ENCODE results near the gene NPY.

NPY gene

DNA sequence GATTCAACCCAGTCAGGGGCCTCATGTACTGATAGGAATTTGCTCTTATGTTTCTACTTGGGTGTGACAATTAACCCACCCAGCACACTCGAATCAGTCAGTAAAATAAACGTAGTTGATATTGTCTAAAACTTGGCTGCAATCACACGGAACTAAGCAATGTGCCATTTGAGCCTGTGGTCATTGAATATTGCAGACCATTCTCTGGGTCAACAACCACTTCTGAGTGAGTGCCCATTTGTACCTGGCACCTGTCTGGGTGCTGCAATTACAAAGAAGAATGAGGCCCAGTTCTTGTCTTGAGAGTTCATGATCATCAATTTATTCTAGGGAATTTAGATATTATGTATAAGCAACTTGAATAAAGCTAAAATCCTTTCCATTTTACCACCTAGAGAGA lies 29.8 kb downstream of the NPY start:
- DNase-seq (ENCODE audit: low spot score) = no peak
- no peak for FAIRE-seq

DNA sequence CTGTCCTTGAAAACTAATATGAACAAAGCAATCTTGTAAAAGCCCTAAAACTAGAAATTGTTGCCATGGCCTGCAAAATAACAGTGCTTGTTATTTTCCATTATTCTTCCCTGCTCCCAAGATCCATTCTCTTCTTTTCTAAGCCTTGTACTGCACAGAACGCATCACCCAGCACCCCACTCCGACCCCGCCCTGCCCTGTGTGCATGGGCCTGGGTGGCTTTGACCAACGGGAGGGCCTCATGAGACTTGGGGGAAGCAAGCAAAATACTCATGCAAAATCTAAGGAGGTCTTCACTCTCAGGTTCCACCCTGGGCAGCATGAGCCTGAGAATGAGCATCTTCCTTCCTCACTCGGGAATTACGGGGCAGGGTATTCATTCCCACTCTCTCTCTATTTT lies 32.4 kb downstream of the NPY start:
- DNase-seq (ENCODE audit: low spot score) (no peak), FAIRE-seq (no peak)

GRCh38 chr7:24318326-24318725 lies 34.3 kb downstream of the NPY start:
- no peak for FAIRE-seq

GRCh38 chr7:24319209-24319608 lies 35.2 kb downstream of the NPY start:
- FAIRE-seq (no peak), DNase-seq (ENCODE audit: low spot score) (no peak)

More at GRCh38 chr7:24318326-24318725, 34.3 kb downstream of the NPY start:
- peak; percentile 21 for DNase-seq (ENCODE audit: low spot score)

GRCh38 chr7:24323961-24324480 lies 40.0 kb downstream of the NPY start:
- DNase-seq (ENCODE audit: low spot score) (no peak), FAIRE-seq (no peak)

DNA sequence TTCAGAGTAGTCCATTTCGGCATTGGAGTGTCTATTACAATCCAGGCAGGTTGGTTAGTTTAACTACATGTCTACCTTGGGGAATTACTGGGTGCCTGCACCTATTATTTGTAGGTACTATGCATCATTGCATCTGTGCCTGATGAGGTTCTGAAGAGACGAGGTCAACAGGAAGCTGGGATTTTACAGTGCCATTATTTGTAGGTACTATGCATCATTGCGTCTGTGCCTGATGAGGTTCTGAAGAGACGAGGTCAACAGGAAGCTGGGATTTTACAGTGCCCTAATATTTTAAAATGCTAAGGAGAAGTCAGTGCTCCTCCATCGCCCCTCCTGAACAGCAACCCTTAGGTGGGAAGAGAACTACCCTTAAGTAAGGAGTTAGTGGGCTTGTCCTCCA lies 41.7 kb downstream of the NPY start:
- no peak for DNase-seq (ENCODE audit: low spot score)
- peak; percentile 73 for FAIRE-seq

DNA sequence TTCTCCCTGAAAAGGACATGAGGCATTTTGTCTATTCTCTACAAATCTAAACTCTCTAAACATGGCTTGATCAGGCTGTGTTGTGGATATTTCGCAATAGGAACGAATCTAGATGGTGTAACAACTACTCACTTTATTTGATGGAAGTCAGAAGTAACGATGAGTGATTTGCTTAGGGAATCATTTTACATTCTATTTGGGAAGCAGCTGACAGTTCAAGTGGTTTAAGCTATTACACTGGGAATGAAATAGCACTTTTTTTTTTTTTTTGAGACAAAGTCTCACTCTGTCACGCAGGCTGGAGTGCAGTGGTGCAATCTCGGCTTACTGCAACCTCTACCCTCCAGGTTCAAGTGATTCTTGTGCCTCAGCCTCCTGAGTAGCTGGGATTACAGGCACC lies 44.1 kb downstream of the NPY start:
- no peak for DNase-seq (ENCODE audit: low spot score)
- no peak for FAIRE-seq

DNA sequence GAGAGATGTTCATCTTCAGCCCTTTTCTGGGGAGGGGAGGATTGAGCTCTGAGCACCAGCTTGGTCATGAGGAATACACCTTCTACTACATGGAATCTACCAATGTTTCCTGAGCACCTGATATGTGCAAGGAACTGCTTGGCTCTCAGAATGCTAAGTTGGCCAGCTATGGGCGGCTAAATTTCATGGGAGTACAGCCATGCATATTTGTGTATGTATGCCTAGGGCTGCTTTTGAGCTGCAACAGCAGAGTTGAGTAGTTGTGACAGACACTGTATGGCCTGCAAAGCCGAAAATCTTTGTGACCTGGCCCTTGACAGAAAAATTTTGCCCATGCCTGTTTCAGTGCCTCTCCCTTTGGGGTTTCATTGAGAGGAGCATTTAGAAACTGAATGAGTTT lies 44.9 kb downstream of the NPY start:
- no peak for DNase-seq (ENCODE audit: low spot score)
- FAIRE-seq = no peak

DNA sequence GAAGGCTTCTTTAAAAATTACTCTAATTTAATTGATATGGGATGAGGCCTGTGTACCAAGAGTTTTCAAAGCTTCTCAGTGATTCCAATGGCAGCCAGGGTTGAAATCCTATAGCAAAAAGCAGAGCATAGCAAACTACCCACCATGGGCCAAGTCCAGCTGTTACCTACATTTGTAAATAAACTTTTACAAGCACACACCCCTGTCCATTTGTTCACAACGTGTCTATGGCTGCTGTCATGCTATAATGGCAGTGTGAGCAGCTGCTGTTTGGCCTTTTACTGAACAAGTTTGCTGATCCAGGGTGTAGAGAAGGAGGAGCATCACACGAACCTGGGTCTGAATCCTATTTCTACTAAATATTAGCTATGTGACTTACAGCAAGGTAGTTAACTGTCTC lies 50.0 kb downstream of the NPY start:
- DNase-seq (ENCODE audit: low spot score) (no peak), FAIRE-seq (peak; percentile 61)

DNA sequence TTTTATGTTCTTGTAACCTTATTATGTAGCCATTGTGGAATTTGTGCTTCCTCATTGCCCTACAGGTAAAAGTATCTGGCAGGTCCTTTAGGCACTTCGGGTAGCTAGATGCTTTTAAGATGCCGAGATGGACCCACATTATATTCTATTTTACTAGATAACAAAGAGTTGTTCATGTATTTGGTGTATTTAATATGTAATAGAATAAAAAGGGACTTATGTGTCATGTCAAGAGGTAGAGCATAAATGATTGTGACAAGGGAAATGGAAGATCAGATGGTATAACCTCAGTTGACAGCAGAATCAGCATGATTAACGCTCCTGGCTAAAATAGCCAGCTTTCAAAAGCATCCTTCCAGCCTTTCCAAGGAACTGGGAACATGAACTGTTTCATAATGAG lies 50.6 kb downstream of the NPY start:
- FAIRE-seq = no peak

GRCh38 chr7:24336461-24336860 lies 52.5 kb downstream of the NPY start:
- FAIRE-seq (peak; percentile 35), DNase-seq (ENCODE audit: low spot score) (no peak)

More for the DNA sequence above, 50.6 kb downstream of the NPY start:
- DNase-seq (ENCODE audit: low spot score) = no peak

DNA sequence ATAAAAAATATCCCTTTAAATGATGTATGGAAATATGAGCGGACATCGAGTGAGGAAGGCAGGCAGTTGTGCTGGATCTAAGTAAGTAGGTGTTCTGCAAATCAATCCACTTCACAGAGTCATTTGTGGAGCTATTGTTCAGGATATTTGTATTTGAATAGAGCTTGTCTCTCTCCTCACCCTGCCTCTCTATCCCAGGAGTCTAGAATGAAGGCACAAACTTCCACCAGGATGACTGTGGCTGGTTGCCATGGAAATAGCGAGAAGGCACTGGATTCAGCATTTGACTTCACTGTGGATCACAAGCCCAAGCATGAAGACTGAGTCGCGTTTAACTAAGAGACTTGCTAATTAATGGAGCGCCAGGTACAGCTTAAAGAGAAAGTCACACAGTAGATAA lies 53.2 kb downstream of the NPY start:
- DNase-seq (ENCODE audit: low spot score) = no peak
- no peak for FAIRE-seq

- DNase-seq (ENCODE audit: low spot score) (no peak), FAIRE-seq (no peak)
Measured at GRCh38 chr7:24339575-24339974, 55.6 kb downstream of the NPY start.

DNA sequence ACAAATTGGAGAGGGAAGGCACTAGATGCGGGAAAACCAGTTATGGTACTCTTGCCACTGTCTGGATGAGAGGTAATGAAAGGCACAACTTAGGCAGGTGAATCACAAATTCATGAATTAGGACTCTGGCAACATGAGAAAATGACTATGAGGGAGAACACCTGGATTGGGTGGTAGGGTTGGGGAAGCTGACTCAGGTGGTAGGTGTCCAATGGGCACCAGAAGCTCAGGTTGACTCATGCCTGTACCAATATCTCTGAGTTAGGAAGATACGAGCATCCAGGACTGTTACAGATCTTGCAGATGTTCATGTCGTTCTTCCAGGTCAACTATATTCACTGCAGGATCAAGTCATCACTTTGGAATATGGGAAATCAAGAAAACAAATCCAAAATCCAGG lies 56.7 kb downstream of the NPY start:
- FAIRE-seq = no peak
- no peak for DNase-seq (ENCODE audit: low spot score)

Data from urothelium cell line (cell line).